A673 (cell line): ENCODE measurements around the gene ABHD16B.

Experiments used
- EZH2 ChIP-seq: fragments of 200-600 bp; sonication (generic); IDR thresholded peaks from 2 replicates; pipeline ENCODE4 v1.6.1; 2017; ENCODE audit warnings: borderline replicate concordance, low read depth, mild to moderate bottlenecking, mixed read lengths, antibody characterized with exemption, low read length; ENCODE audit not compliant: poor library complexity, severe bottlenecking
- TF ChIP-seq, protein P1 (sequence below): fragments of 300-800, 200-600 bp; sonication (generic); conservative IDR thresholded peaks from 2 replicates; pipeline ENCODE4 v1.5.1; 2017; ENCODE audit warnings: low read depth, mild to moderate bottlenecking, antibody characterized with exemption, low read length, moderate library complexity, mixed read lengths

DNA sequence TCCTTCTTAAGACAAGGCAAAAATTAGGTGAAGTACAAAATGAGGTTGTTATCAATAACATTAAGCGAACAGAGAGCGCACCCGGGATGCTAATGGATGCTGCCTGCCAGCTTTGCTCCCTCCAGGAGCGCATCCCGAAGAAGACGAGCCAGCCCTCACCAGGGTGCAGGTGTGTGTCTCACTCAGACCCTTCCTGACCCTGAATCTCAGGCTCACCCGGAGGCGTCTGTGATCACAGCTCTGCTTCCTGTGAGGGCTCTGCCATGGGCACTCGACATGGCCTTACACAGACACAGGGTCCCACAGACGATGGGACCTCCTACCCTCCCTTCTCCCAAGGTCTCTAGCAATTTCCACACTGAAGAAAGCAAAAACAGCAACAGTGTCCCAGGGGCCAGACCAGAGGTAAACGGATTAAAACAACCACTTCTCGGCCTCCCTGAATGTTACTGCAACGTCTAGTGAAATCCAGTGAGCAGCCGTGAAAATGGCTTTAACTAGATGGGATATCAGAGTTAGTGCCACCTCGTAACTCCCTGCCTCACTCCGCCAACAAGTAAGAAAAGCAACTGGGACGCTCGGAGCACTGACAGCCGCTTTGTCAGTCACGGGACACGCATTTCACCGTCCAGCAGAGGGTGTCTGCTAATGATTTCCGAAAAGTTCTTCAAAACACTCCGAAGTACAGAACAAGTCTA lies 41.9 kb upstream of the ABHD16B start:
- TF ChIP-seq EZH2 = no peak
- TF ChIP-seq, protein P1, sequence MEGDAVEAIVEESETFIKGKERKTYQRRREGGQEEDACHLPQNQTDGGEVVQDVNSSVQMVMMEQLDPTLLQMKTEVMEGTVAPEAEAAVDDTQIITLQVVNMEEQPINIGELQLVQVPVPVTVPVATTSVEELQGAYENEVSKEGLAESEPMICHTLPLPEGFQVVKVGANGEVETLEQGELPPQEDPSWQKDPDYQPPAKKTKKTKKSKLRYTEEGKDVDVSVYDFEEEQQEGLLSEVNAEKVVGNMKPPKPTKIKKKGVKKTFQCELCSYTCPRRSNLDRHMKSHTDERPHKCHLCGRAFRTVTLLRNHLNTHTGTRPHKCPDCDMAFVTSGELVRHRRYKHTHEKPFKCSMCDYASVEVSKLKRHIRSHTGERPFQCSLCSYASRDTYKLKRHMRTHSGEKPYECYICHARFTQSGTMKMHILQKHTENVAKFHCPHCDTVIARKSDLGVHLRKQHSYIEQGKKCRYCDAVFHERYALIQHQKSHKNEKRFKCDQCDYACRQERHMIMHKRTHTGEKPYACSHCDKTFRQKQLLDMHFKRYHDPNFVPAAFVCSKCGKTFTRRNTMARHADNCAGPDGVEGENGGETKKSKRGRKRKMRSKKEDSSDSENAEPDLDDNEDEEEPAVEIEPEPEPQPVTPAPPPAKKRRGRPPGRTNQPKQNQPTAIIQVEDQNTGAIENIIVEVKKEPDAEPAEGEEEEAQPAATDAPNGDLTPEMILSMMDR = peak; percentile 63
